DOHH2 (cell line): ENCODE data around the gene RC3H1.

Source experiments
- H3F3A ChIP-seq: fragments of 200-600 bp; sonication (generic), shearing (Covaris generic); 2 replicates; pipeline ENCODE4 v1.6.0; 2016; ENCODE audit warnings: antibody characterized with exemption, mild to moderate bottlenecking; ENCODE audit not compliant: control insufficient read depth, insufficient read depth
- H3K27ac ChIP-seq: fragments of 200-600 bp; sonication (generic); 2 replicates; pipeline ENCODE4 v1.5.1; 2014; ENCODE audit warnings: low read depth, mild to moderate bottlenecking, low read length, moderate library complexity
- H3K27me3 ChIP-seq: fragments of 200-600 bp; sonication (generic); 2 replicates; pipeline ENCODE4 v1.6.1; 2014; ENCODE audit warnings: mild to moderate bottlenecking, low read length, mixed read lengths; ENCODE audit not compliant: control insufficient read depth
- H3K36me3 ChIP-seq: fragments of 200-600 bp; sonication (generic); 2 replicates; pipeline ENCODE4 v1.6.1; 2014; ENCODE audit warnings: mild to moderate bottlenecking, low read length, moderate library complexity, mixed read lengths; ENCODE audit not compliant: control insufficient read depth
- H3K4me1 ChIP-seq: fragments of 200-600 bp; sonication (generic); 2 replicates; pipeline ENCODE4 v1.6.1; 2014; ENCODE audit warnings: mild to moderate bottlenecking, low read length, mixed read lengths; ENCODE audit not compliant: control insufficient read depth
- H3K4me2 ChIP-seq: fragments of 200-600 bp; sonication (generic); 2 replicates; pipeline ENCODE4 v1.6.0; 2014; ENCODE audit warnings: mild to moderate bottlenecking, low read length, moderate library complexity
- H3K4me3 ChIP-seq: fragments of 200-600 bp; sonication (generic); 2 replicates; pipeline ENCODE4 v1.5.1; 2014; ENCODE audit warnings: mild to moderate bottlenecking, low read length, mixed read lengths
- H3K79me2 ChIP-seq: fragments of 200-600 bp; sonication (generic); 2 replicates; pipeline ENCODE4 v1.6.1; 2014; ENCODE audit warnings: mild to moderate bottlenecking, low read length, mixed read lengths; ENCODE audit not compliant: control insufficient read depth
- H3K9me2 ChIP-seq: fragments of 200-600 bp; sonication (generic); replicated peaks from 2 replicates; pipeline ENCODE4 v1.6.1; 2014; ENCODE audit warnings: mild to moderate bottlenecking, low read length, mixed read lengths; ENCODE audit not compliant: control insufficient read depth
- H3K9me3 ChIP-seq: fragments of 200-600 bp; sonication (generic); 2 replicates; pipeline ENCODE4 v1.6.1; 2014; ENCODE audit warnings: antibody characterized with exemption, low read length, mixed read lengths; ENCODE audit not compliant: control insufficient read depth, insufficient read depth
- H4K20me1 ChIP-seq: fragments of 200-600 bp; sonication (generic); 2 replicates; pipeline ENCODE4 v1.6.0; 2014; ENCODE audit warnings: low read depth, mild to moderate bottlenecking, antibody characterized with exemption, low read length, moderate library complexity; ENCODE audit not compliant: control insufficient read depth, insufficient read depth
- EZH2phosphoT487 ChIP-seq: fragments of 200-600 bp; sonication (generic); IDR thresholded peaks from 2 replicates; pipeline ENCODE4 v1.6.1; 2017; ENCODE audit warnings: borderline replicate concordance, mild to moderate bottlenecking, antibody characterized with exemption, low read length, moderate library complexity, mixed read lengths
- TF ChIP-seq, protein P1 (sequence below): fragments of 200-600 bp; sonication (generic); IDR thresholded peaks from one replicate; pipeline ENCODE4 v1.5.1; 2014; ENCODE audit warnings: antibody characterized with exemption, mild to moderate bottlenecking, low read depth, low read length; ENCODE audit not compliant: poor library complexity, severe bottlenecking

RC3H1 gene

DNA sequence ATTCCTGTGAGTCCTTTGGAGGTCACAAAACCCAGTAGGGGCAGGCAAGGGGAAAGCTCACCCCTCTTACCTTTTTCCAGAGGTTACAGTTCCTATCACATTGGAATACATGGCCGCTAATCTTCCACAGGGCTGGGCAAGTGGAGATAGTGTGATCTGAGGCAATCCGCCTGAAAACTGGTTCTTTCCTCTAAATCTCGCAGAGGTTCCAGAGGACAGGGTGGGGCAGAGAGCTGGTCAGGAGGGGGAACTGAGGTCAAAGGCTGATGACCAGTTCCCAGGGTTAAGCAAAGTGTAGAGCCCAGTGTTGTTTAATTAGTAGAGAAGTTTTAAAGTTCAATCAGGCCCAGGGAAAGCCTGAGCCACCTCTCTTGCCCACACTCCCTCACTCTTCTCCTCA is 105.0 kb downstream of the RC3H1 start, which contains the start of gene SERPINC1:
Gene SERPINC1 (minus strand): TSS at position 179 of the 400 bp plus-strand sequence. CDS start 68 bp downstream, at position 111.
- no peaks in the 10 kb centered on the region for H3K9me2 ChIP-seq
- no peak within 1 kb of the TSS for H3K4me2 ChIP-seq
- TF ChIP-seq, protein P1, sequence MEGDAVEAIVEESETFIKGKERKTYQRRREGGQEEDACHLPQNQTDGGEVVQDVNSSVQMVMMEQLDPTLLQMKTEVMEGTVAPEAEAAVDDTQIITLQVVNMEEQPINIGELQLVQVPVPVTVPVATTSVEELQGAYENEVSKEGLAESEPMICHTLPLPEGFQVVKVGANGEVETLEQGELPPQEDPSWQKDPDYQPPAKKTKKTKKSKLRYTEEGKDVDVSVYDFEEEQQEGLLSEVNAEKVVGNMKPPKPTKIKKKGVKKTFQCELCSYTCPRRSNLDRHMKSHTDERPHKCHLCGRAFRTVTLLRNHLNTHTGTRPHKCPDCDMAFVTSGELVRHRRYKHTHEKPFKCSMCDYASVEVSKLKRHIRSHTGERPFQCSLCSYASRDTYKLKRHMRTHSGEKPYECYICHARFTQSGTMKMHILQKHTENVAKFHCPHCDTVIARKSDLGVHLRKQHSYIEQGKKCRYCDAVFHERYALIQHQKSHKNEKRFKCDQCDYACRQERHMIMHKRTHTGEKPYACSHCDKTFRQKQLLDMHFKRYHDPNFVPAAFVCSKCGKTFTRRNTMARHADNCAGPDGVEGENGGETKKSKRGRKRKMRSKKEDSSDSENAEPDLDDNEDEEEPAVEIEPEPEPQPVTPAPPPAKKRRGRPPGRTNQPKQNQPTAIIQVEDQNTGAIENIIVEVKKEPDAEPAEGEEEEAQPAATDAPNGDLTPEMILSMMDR, result no peak
- TF ChIP-seq EZH2phosphoT487, result no peak
- H3K4me1 ChIP-seq, result no peaks in the 10 kb centered on the region
- no peaks in the 10 kb centered on the region for H3K27me3 ChIP-seq
- H3K79me2 ChIP-seq, result no peaks in the 10 kb centered on the region
- H3F3A ChIP-seq, result no peaks in the 10 kb centered on the region
- no peaks in the 10 kb centered on the region for H3K9me3 ChIP-seq
- no peak within 1 kb of the TSS for H3K27ac ChIP-seq
- no peak within 1 kb of the TSS for H3K4me3 ChIP-seq
- no peaks in the 10 kb centered on the region for H4K20me1 ChIP-seq
- no peaks in the 10 kb centered on the region for H3K36me3 ChIP-seq

DNA sequence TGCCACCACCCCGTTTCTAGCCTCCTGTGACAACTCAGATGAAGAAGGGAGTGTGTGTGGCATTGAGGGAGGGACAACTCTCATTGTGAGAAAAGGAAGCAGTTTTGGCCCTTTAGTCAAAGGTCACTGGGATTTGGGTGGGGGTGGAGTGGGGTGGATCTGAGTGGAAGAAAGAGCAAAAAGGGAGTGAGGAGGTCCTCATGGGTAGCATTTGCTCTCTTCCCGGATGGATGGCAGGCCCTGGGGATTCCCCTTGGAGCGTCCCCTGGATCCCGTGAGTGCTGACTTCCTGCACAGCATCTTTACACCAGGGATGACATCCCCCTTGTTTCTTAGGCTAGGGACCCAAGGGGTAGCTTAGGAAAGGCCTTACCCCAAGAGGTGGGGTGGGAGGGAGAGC is 105.5 kb downstream of the RC3H1 start:
- Histone ChIP-seq H3K27ac (no peak overlapping the region), H3K4me2 (no peak overlapping the region), H3K27me3 (no peaks in the 10 kb centered on the region), H3K36me3 (no peaks in the 10 kb centered on the region), H3K79me2 (no peaks in the 10 kb centered on the region), H3K4me3 (no peak overlapping the region), H3K9me2 (no peaks in the 10 kb centered on the region), H3K4me1 (no peaks in the 10 kb centered on the region), H4K20me1 (no peaks in the 10 kb centered on the region), H3F3A (no peaks in the 10 kb centered on the region), H3K9me3 (no peaks in the 10 kb centered on the region)
- no peak for TF ChIP-seq EZH2phosphoT487
- TF ChIP-seq, protein P1, result no peak

DNA sequence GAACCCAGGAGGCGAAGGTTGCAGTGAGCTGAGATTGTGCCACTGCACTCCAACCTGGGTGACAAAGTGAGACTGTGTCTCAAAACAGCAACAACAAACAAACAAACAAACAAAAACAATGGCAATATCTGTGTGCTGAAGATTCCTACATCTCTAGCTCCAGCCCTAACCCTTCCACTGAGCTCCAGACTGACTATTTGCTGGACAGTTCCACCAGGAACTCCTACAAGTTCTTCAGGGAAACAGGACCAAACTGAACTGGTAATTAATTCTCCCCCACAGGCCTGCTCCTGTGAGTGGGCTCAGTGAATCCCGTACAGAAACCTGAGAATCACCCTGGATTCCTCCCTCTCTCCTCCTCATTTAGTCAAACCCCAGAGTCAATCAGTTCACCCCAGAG is 106.6 kb downstream of the RC3H1 start:
- no peaks in the 10 kb centered on the region for H3K79me2 ChIP-seq
- H3K9me2 ChIP-seq, result no peaks in the 10 kb centered on the region
- H3K4me2 ChIP-seq, result no peak overlapping the region
- no peak overlapping the region for H3K27ac ChIP-seq
- H4K20me1 ChIP-seq, result no peaks in the 10 kb centered on the region
- TF ChIP-seq, protein P1, result no peak
- no peaks in the 10 kb centered on the region for H3K27me3 ChIP-seq
- H3K9me3 ChIP-seq, result no peaks in the 10 kb centered on the region
- H3K36me3 ChIP-seq, result no peaks in the 10 kb centered on the region
- no peaks in the 10 kb centered on the region for H3K4me1 ChIP-seq
- H3K4me3 ChIP-seq, result no peak overlapping the region
- H3F3A ChIP-seq, result no peaks in the 10 kb centered on the region
